GM13976 (cell line): ENCODE data around the gene ABCC4.
A peak's percentile ranks its signal among the peaks of the same experiment; 100 is the strongest.
"Not testable (repeated sequence)": the region's sequence is repeated elsewhere in the genome, so short reads cannot be mapped to it uniquely, and the experiment has no call there.

ENCODE experiments used
- DNase-seq: peaks from one replicate; pipeline ENCODE4 v3.0.0; 2012; ENCODE audit warnings: low spot score
- CTCF ChIP-seq: IDR thresholded peaks from 2 replicates; pipeline ENCODE4 v1.5.1; 2012; ENCODE audit warnings: borderline replicate concordance, mild to moderate bottlenecking; ENCODE audit not compliant: insufficient read depth; ENCODE audit errors: extremely low read depth, missing control alignments, control extremely low read depth
- in situ Hi-C: fragments of 300-500 bp; cut with MboI; formaldehyde crosslinking; loops from one replicate; pipeline ENCODE4 v1.12.0; 2022; ENCODE audit warnings: low sequenced_read_pairs, mixed read lengths, inconsistent platforms; ENCODE audit not compliant: unreplicated experiment

ABCC4 gene

GRCh38 chr13:95298971-95299621 lies 2.2 kb downstream of the ABCC4 start:
- DNase-seq = no peak
- in situ Hi-C loops = loop anchor here (10.0 kb wide), 1 partner anchor 104 kb away; no protein-coding TSS in a partner anchor
- no peak for TF ChIP-seq CTCF

GRCh38 chr13:95298169-95298965 lies 2.9 kb downstream of the ABCC4 start:
- no peak for TF ChIP-seq CTCF
- no peak for DNase-seq
- in situ Hi-C loops = loop anchor here (10.0 kb wide), 1 partner anchor 104 kb away; no protein-coding TSS in a partner anchor

GRCh38 chr13:95296326-95296925 lies 4.8 kb downstream of the ABCC4 start:
- in situ Hi-C loops = loop anchor here (10.0 kb wide), 1 partner anchor 102 kb away; no protein-coding TSS in a partner anchor
- TF ChIP-seq CTCF = peak; percentile 63
- no peak for DNase-seq

GRCh38 chr13:95295026-95295425 lies 6.2 kb downstream of the ABCC4 start:
- in situ Hi-C loops = loop anchor here (10.0 kb wide), 1 partner anchor 100 kb away; no protein-coding TSS in a partner anchor
- no peak for TF ChIP-seq CTCF
- DNase-seq = no peak

- DNase-seq = no peak
- in situ Hi-C loops = loop anchor here (10.0 kb wide), 1 partner anchor 98 kb away; no protein-coding TSS in a partner anchor
- TF ChIP-seq CTCF = no peak
Measured at GRCh38 chr13:95292622-95293021, 8.6 kb downstream of the ABCC4 start.

GRCh38 chr13:95289901-95290300 lies 11.3 kb downstream of the ABCC4 start:
- not testable (repeated sequence) for DNase-seq
- in situ Hi-C loops = loop anchor here (10.0 kb wide), 1 partner anchor 95 kb away; no protein-coding TSS in a partner anchor
